SIG-M5 treated with dmso at 0.1 percent for 504 hours (cell line): ENCODE measurements around the gene PREX1.
"Not testable (repeated sequence)": the region's sequence is repeated elsewhere in the genome, so short reads cannot be mapped to it uniquely, and the experiment has no call there.

Experiments used
- DNase-seq: peaks from one replicate; lab custom pipeline; 2025; ENCODE audit not compliant: unreplicated experiment; lab: John Stamatoyannopoulos, UW

The PREX1 gene

GRCh38 chr20:48846516-48847492, 19.0 kb upstream of the PREX1 start:
- DNase-seq, result peak; percentile 61

GRCh38 chr20:48845721-48846306, 18.0 kb upstream of the PREX1 start:
- DNase-seq, result no peak

GRCh38 chr20:48844996-48845395, 17.2 kb upstream of the PREX1 start:
- peak; percentile 36 for DNase-seq

DNA sequence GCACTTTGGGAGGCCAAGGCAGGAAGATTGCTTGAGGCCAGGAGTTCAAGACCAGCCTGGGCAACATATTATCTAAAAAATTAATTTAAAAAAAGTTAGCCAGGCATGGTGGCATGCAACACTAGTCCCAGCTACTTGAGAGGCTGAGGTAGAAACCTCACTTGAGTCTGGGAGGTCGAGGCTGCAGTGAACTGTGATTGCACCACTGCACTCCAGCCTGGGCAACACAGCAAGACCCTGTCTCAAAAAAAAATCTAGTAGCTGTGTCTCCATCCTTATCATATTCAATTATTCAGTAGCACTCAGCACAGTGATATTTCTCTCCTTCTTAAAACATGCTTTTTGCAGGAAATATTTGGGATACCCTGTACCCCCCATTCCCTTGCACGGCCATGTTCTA, 16.1 kb upstream of the PREX1 start:
- not testable (repeated sequence) for DNase-seq

GRCh38 chr20:48843057-48843806, 15.4 kb upstream of the PREX1 start:
- peak; percentile 42 for DNase-seq

DNA sequence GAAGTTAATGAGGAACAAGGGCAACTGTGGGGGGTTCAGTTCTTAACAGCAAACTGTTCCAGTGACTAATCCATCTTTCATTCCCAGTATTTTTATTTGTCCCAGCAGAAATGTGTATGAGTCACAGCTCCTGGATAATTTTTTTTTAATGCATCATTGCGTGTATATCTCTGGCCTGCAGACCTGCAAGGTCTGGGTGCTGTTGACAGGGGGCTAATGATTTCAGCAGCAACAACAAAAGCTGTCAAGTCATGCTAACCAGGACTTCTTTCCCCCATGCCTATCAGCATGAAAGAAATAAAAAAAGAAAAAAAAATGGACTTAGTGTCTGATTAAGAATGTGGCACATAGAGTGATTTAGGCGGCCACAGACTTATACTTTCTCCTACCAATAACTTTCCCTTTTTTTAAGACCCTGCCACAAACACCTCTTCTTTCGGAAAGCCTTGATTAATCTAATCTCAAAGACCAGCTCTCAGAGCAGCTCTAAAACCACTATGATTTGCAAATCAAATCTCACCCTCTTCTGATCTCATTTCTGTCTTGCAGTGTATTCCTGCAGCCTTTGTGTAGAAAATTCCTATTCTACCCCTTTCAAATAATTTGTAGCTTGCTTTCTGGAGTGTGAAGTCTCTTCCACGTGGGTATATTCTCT, 14.2 kb upstream of the PREX1 start:
- peak; percentile 37 for DNase-seq

GRCh38 chr20:48841196-48841874, 13.5 kb upstream of the PREX1 start:
- DNase-seq, result no peak

GRCh38 chr20:48839154-48839917, 11.5 kb upstream of the PREX1 start:
- peak; percentile 46 for DNase-seq

- no peak for DNase-seq
These were observed 9.2 kb upstream of the PREX1 start for GRCh38 chr20:48837014-48837413.

- no peak for DNase-seq
These were observed 7.6 kb upstream of the PREX1 start for GRCh38 chr20:48835390-48835789.

GRCh38 chr20:48834278-48834677, 6.5 kb upstream of the PREX1 start:
- no peak for DNase-seq

- peak; percentile 48 for DNase-seq
These were observed 4.6 kb upstream of the PREX1 start for GRCh38 chr20:48832405-48832730.

DNA sequence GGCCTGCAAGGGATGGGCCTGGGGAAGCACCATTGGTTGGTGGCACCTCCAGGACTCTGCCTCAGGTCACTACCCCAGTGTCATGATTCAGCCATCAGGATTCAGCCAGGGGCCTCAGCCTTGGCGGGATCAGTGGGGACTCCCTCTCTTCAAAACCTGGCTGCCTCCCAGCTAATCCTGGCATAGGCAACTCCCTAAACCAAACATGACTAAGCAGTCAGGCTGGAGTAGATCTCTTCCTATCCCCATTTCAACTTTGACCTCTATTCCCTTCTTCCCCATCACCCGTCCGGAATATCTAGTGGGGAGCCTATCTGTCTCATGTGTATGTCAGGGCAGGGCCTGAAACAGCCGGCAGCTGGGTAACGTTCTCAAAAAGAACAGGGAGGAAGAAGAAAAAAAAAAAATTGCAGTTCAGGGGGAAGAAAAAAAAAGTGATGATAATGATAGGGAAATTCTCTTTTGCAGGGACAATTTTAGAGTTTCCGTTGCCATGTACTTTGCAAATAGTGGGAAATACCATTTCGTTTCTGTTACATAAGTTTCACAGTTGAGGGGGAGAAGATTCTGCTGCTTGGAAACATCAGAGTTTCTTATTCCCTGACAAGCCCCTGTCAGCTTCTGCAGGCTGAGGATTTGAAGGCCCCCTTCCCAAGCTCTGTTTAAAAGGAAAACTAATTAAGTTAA, 4.1 kb upstream of the PREX1 start:
- peak; percentile 74 for DNase-seq

GRCh38 chr20:48830826-48831318, 3.1 kb upstream of the PREX1 start:
- DNase-seq, result no peak

- no peak for DNase-seq
These were observed 2.1 kb upstream of the PREX1 start for GRCh38 chr20:48829940-48830339.

- no peak for DNase-seq
These were observed 1.1 kb upstream of the PREX1 start for GRCh38 chr20:48828734-48829460.

DNA sequence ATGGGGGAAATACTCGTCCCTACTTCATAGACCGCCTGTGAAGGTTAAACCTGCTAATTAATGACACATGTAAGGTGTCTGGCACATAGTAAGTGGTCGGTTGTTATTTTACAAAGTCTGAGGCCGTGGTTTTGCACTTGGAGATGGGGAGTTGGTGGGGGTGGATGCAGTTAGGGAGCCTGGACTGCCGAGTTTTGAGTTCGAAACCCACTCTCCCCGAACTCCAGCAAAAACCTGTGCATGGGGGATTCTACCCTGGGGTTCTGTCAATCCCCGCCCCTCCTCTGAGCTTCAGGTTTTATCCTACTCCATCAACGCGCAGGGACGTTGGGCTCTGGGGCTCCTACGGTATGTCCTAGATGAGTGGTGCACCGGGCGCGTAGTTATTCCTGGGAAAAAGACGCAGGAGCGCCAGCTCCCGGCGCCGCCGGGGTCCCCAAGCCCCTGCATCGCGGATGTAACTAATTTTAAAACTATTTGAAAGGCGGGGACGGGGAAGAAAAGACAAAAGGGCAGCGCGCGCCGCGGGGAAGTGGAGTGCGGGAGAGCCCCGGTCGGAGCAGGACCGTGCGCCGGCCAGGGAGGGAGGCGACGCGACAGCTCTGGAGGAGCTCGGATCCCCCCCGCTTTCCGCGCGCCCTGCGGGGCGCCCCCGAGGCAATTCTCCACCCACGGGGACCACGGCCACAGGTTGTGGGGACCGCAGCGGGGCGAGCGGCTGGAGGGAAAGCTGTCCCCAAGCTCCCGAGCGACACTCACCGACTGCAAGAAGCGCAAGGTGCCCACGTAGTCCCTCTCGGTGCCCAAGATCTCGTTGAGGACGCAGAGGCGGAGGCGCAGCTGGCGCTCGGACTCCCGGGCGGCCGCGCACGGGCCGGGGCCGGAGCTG, 672 bp downstream of the PREX1 start:
- DNase-seq, result peak; percentile 68
